Neuronal stem cell (in vitro differentiated cells): Measurements from ENCODE around the gene TOPORS.

ENCODE experiments used
- DNase-seq: peaks from one replicate; pipeline ENCODE4 v3.0.0-alpha.2; 2013; ENCODE audit warnings: low spot score
- H2AFZ ChIP-seq: one replicate; pipeline ENCODE4 v1.6.1; 2013; ENCODE audit warnings: mild to moderate bottlenecking, low read length, inconsistent platforms
- H2AK5ac ChIP-seq: 2 replicates; pipeline ENCODE4 v1.6.1; 2013; ENCODE audit warnings: low read depth, mild to moderate bottlenecking, inconsistent platforms, low read length, moderate library complexity, mixed read lengths
- H2BK120ac ChIP-seq: 2 replicates; pipeline ENCODE4 v1.6.1; 2013; ENCODE audit warnings: low read depth, mild to moderate bottlenecking, inconsistent platforms, low read length, moderate library complexity, mixed read lengths
- H2BK12ac ChIP-seq: one replicate; pipeline ENCODE4 v1.6.1; 2013; ENCODE audit warnings: low read length, inconsistent platforms
- H2BK15ac ChIP-seq: 2 replicates; pipeline ENCODE4 v1.6.1; 2013; ENCODE audit warnings: mild to moderate bottlenecking, low read length, inconsistent platforms, mixed read lengths
- H2BK5ac ChIP-seq: one replicate; pipeline ENCODE4 v1.6.1; 2013; ENCODE audit warnings: inconsistent platforms, mild to moderate bottlenecking, low read length, moderate library complexity
- H3K14ac ChIP-seq: one replicate; pipeline ENCODE4 v1.6.1; 2013; ENCODE audit warnings: low read length, inconsistent platforms
- H3K18ac ChIP-seq: 2 replicates; pipeline ENCODE4 v1.6.1; 2013; ENCODE audit warnings: low read length, inconsistent platforms
- H3K23ac ChIP-seq: 2 replicates; pipeline ENCODE4 v1.6.1; 2013; ENCODE audit warnings: low read depth, mild to moderate bottlenecking, mixed read lengths, low read length, inconsistent platforms; ENCODE audit not compliant: poor library complexity
- H3K27ac ChIP-seq: replicated peaks from 3 replicates; pipeline ENCODE4 v1.5.1; 2013; ENCODE audit warnings: low read length, inconsistent platforms
- H3K27me3 ChIP-seq, 3 experiments: 2 replicates each; pipeline ENCODE4 v1.6.1; 2013; ENCODE audit warnings: low read length in 3 of 3, mild to moderate bottlenecking in 2 of 3, inconsistent platforms in 1 of 3, low read depth in 1 of 3, mixed read lengths in 1 of 3, moderate library complexity in 1 of 3; ENCODE audit not compliant: control insufficient read depth in 3 of 3, insufficient read depth in 3 of 3
- H3K36me3 ChIP-seq, 2 donors: replicated peaks in 1 of 2; 2 replicates each; pipeline ENCODE4 v1.6.1; 2013; ENCODE audit warnings: low read length in 2 of 2; ENCODE audit not compliant: control insufficient read depth in 2 of 2, insufficient read depth in 2 of 2
- H3K4ac ChIP-seq: 2 replicates; pipeline ENCODE4 v1.6.1; 2013; ENCODE audit warnings: inconsistent platforms, mild to moderate bottlenecking, low read length, moderate library complexity
- H3K4me1 ChIP-seq, 2 donors: 1 replicate in 1 of 2; 2 replicates in 1 of 2; pipeline ENCODE4 v1.6.1; 2013; ENCODE audit warnings: low read length in 2 of 2, low read depth in 1 of 2; ENCODE audit not compliant: control insufficient read depth in 2 of 2, insufficient read depth in 1 of 2
- H3K4me2 ChIP-seq: one replicate; pipeline ENCODE4 v1.6.1; 2013; ENCODE audit warnings: mild to moderate bottlenecking, low read length, inconsistent platforms; ENCODE audit not compliant: insufficient read depth, poor library complexity, severe bottlenecking
- H3K4me3 ChIP-seq, 2 donors: 2 replicates each; pipeline ENCODE4 v1.5.1; 2013; ENCODE audit warnings: low read length in 2 of 2, mild to moderate bottlenecking in 2 of 2, inconsistent platforms in 1 of 2, moderate library complexity in 1 of 2
- H3K79me1 ChIP-seq: one replicate; pipeline ENCODE4 v1.6.1; 2013; ENCODE audit warnings: low read depth, mild to moderate bottlenecking, inconsistent platforms, low read length, moderate library complexity
- H3K9ac ChIP-seq: one replicate; pipeline ENCODE4 v1.6.1; 2013; ENCODE audit warnings: mild to moderate bottlenecking, low read depth, low read length, inconsistent platforms; ENCODE audit not compliant: poor library complexity
- H3K9me3 ChIP-seq, 2 donors: replicated peaks in 1 of 2; 2 replicates each; pipeline versions ENCODE3 to v1.6.1; 2013; ENCODE audit warnings: low read length in 2 of 2, mild to moderate bottlenecking in 2 of 2, inconsistent platforms in 1 of 2, low read depth in 1 of 2, mixed read lengths in 1 of 2, moderate library complexity in 1 of 2; ENCODE audit not compliant: control insufficient read depth in 2 of 2, insufficient read depth in 1 of 2
- H4K8ac ChIP-seq: one replicate; pipeline ENCODE4 v1.6.1; 2013; ENCODE audit warnings: low read depth, mild to moderate bottlenecking, inconsistent platforms, low read length, moderate library complexity
- H4K91ac ChIP-seq: one replicate; pipeline ENCODE4 v1.6.1; 2013; ENCODE audit warnings: low read length, low read depth, mild to moderate bottlenecking, inconsistent platforms; ENCODE audit not compliant: poor library complexity
- WGBS, 2 donors: extraction: QIAGEN DNeasy Blood & Tissue Kit; methylation state at CpG; one replicate each; pipeline ENCODE4 v1.1.7; 2013; ENCODE audit warnings: missing lambda C conversion rate in 2 of 2, mixed read lengths in 1 of 2; ENCODE audit not compliant: insufficient read length in 2 of 2, insufficient replicate concordance in 1 of 2; ENCODE audit errors: extremely low coverage in 2 of 2; 5-methylcytosine and 5-hydroxymethylcytosine counted together

The TOPORS gene

DNA sequence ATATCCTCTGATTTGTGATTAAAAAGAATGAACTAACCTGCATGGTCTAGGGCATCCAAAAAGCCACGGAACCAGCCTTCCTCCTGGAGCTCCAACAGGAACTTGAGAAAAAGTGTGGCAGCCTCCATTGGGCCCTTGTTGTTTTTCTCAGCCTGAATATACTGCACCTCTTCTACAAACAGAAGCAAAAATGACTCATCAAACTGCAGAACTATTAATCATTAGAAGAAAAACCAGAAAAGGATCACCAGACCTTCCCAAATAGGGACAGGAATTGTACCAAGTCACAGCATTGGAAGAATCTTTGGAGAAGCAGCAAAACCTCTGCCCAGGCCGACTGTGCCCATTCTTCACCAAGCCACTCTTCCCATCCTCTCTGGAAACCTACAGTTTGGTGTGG lies 51.6 kb downstream of the TOPORS start:
- no peak overlapping the region for H2BK12ac ChIP-seq
- H2BK15ac ChIP-seq = no peak overlapping the region
- H3K4me2 ChIP-seq = no peak overlapping the region
- DNase-seq = no peak
- H3K4ac ChIP-seq = no peak overlapping the region
- no peak overlapping the region for H3K14ac ChIP-seq
- H2AK5ac ChIP-seq = no peak overlapping the region
- no peak overlapping the region for H3K4me3 ChIP-seq
- no peak overlapping the region for H3K9ac ChIP-seq
- H4K91ac ChIP-seq = no peak overlapping the region
- peaks cover 3% of the 10 kb centered on the region in 2 donors for H3K9me3 ChIP-seq
- H3K27me3 ChIP-seq = peaks cover 0 to 3% (median 0%) of the 10 kb centered on the region in 3 experiments
- no peak overlapping the region for H3K27ac ChIP-seq
- no CpG with 5 or more reads among the region's 2 CpGs for whole genome bisulfite sequencing, 2 donors
- no peaks in the 10 kb centered on the region for H3K79me1 ChIP-seq
- no peak overlapping the region for H3K23ac ChIP-seq
- H3K4me1 ChIP-seq = peaks cover 0 to 3% of the 10 kb centered on the region in 2 donors
- H2AFZ ChIP-seq = no peak overlapping the region
- no peak overlapping the region for H2BK5ac ChIP-seq
- no peak overlapping the region for H2BK120ac ChIP-seq
- H4K8ac ChIP-seq = no peak overlapping the region
- peaks cover 0 to 3% of the 10 kb centered on the region in 2 donors for H3K36me3 ChIP-seq
- H3K18ac ChIP-seq = no peak overlapping the region

DNA sequence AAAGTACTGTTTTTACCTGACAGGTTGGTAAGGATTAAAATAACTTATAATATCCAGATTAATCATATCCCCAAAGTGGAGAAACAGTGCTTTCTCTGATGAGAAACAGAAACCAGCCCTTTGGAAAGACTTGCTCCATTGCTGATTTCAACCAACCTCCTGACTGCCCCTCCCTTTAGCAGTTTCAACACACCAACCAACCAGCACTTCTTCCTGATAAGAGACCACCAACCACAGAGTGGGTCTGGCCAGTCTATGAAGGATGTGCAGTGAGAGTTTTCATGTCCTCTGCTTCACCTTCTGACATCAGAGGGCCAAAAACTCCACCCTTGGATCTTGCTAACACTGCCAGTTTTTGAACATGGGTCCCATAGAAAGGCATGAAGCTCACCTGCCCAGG lies 54.5 kb downstream of the TOPORS start:
- Histone ChIP-seq H3K27ac (no peak overlapping the region), H3K4ac (no peak overlapping the region), H2BK5ac (peak overlapping the region; percentile 66), H3K27me3 (peaks cover 0 to 3% (median 0%) of the 10 kb centered on the region in 3 experiments), H2BK12ac (no peak overlapping the region), H3K18ac (no peak overlapping the region), H3K79me1 (no peaks in the 10 kb centered on the region), H3K4me3 (no peak overlapping the region), H2BK120ac (no peak overlapping the region), H3K4me2 (no peak overlapping the region), H2BK15ac (no peak overlapping the region), H3K9ac (no peak overlapping the region), H3K14ac (no peak overlapping the region), H2AK5ac (no peak overlapping the region), H4K91ac (no peak overlapping the region), H4K8ac (no peak overlapping the region), H3K9me3 (peaks cover under 1 to 3% of the 10 kb centered on the region in 2 donors), H3K23ac (no peak overlapping the region), H3K4me1 (no peaks in the 10 kb centered on the region), H3K36me3 (peaks cover 0 to 3% of the 10 kb centered on the region in 2 donors), H2AFZ (no peak overlapping the region)
- no peak for DNase-seq

DNA sequence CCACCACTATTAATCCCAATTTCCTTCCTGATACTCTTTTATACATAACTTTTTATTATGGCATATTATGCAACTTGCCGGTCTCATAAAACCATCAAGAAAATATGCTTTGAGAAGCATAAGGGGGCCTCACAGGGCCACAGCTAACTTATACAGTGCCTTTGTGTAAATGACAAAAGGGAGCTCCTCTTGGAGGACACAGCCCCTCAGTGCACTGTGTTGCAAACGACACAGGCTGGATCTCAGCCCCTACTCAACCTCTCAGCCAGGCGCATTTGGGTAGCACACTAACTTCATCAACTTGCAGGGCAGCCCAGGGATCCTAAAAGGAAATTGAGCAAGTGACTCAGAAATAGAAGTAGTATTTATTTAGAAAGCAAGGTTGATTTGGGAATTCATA lies 61.8 kb downstream of the TOPORS start:
- no peaks in the 10 kb centered on the region for H3K9me3 ChIP-seq
- no peak overlapping the region for H3K27ac ChIP-seq
- H3K4me1 ChIP-seq = peaks cover 2 to 3% of the 10 kb centered on the region in 2 donors
- H4K8ac ChIP-seq = no peak overlapping the region
- H2AK5ac ChIP-seq = no peak overlapping the region
- H3K14ac ChIP-seq = no peak overlapping the region
- H4K91ac ChIP-seq = no peak overlapping the region
- H3K23ac ChIP-seq = no peak overlapping the region
- no peak overlapping the region for H3K4me3 ChIP-seq
- H3K4me2 ChIP-seq = no peak overlapping the region
- H3K79me1 ChIP-seq = no peaks in the 10 kb centered on the region
- H3K18ac ChIP-seq = no peak overlapping the region
- no peak overlapping the region for H2BK120ac ChIP-seq
- H2BK12ac ChIP-seq = no peak overlapping the region
- H3K9ac ChIP-seq = no peak overlapping the region
- WGBS, 2 donors = no CpG with 5 or more reads among the region's 3 CpGs
- H2BK5ac ChIP-seq = no peak overlapping the region
- no peaks in the 10 kb centered on the region for H3K27me3 ChIP-seq
- no peak overlapping the region for H3K4ac ChIP-seq
- peaks cover 0 to 17% of the 10 kb centered on the region in 2 donors for H3K36me3 ChIP-seq
- no peak overlapping the region for H2AFZ ChIP-seq
- H2BK15ac ChIP-seq = no peak overlapping the region
- no peak for DNase-seq
